Esophagus squamous epithelium (tissue), 4 donors: ENCODE data around the gene CTSW.

ENCODE experiments used
- CTCF ChIP-seq, 6 experiments: fragments of 450-650 bp in 4 of 6; fragments of 200-600 bp in 2 of 6; sonication (generic) in 2 of 6; IDR thresholded peaks; one replicate each; pipeline ENCODE4 v1.5.1; 2016 to 2019; ENCODE audit warnings: antibody characterized with exemption in 6 of 6, mild to moderate bottlenecking in 4 of 6, moderate library complexity in 4 of 6
- POLR2A ChIP-seq, 4 donors: fragments of 450-650 bp; IDR thresholded peaks; one replicate each; pipeline ENCODE4 v1.6.1; 2017; ENCODE audit warnings: antibody characterized with exemption in 4 of 4, mild to moderate bottlenecking in 4 of 4, moderate library complexity in 3 of 4

- TF ChIP-seq POLR2A (IDR thresholded peaks at IDR 0.05), result no peak
- no peak for TF ChIP-seq CTCF (IDR thresholded peaks at IDR 0.05)
These were observed 3.6 kb downstream of the CTSW start for GRCh38 chr11:65883058-65883761.
